OCI-LY1 (cell line): Measurements from ENCODE around the gene NDUFS7.

Experiments
- CTCF ChIP-seq: fragments of 200-600 bp; sonication (generic), shearing (Covaris generic); IDR thresholded peaks from 2 replicates; pipeline ENCODE4 v1.5.1; 2017; ENCODE audit warnings: mild to moderate bottlenecking, antibody characterized with exemption, low read length, moderate library complexity, mixed read lengths
- EZH2 ChIP-seq: fragments of 200-600 bp; sonication (generic), shearing (Covaris generic); IDR thresholded peaks from 2 replicates; pipeline ENCODE4 v1.8.0; 2017; ENCODE audit warnings: borderline replicate concordance, mixed run types, mild to moderate bottlenecking, antibody characterized with exemption, low read length, moderate library complexity, mixed read lengths

- TF ChIP-seq CTCF (no peak), EZH2 (no peak)
Measured at GRCh38 chr19:1412323-1412923, 28.7 kb downstream of the NDUFS7 start.
